NCI-H2171 treated with DMSO at 0.1 percent for 48 hours (cell line): ENCODE measurements around the gene GOLGA5.
"Not testable (repeated sequence)": the region's sequence is repeated elsewhere in the genome, so short reads cannot be mapped to it uniquely, and the experiment has no call there.

Source experiments
- DNase-seq: peaks from one replicate; lab custom pipeline; 2025; lab: John Stamatoyannopoulos, UW

The GOLGA5 gene

DNA sequence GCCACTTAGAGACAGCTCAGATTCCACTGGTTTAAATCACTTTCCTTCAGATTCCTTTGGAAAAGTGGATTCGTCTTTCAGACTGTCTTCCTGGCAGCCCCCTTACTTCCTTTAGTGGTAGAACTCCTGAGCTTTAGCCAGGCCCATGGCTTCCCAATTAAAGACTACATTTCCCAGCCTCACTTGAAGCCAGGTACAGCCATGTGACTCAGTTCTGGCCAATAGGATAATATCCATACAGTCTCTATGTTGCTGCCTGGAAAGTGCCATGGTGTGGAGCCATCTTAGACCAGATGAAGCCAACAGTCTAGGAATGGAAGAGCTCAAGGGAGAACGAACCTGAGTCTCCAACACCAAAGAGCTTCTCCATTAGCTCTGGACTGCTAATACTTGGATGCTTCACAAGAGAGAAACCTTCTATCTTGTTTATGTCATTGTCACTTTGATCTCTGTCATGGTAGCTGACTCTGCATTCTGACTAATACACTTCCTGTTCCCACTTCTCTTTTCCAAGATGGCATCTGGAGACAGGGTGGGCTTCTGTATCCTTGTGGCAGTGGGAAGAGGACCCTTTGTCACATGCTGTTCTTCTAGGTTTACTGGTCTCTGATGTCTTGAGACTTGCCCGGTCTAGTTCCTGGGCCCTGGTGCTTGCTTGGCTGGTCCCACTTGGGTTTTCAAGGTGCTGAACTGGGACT lies 15.1 kb upstream of the GOLGA5 start:
- peak; percentile 69 for DNase-seq

DNA sequence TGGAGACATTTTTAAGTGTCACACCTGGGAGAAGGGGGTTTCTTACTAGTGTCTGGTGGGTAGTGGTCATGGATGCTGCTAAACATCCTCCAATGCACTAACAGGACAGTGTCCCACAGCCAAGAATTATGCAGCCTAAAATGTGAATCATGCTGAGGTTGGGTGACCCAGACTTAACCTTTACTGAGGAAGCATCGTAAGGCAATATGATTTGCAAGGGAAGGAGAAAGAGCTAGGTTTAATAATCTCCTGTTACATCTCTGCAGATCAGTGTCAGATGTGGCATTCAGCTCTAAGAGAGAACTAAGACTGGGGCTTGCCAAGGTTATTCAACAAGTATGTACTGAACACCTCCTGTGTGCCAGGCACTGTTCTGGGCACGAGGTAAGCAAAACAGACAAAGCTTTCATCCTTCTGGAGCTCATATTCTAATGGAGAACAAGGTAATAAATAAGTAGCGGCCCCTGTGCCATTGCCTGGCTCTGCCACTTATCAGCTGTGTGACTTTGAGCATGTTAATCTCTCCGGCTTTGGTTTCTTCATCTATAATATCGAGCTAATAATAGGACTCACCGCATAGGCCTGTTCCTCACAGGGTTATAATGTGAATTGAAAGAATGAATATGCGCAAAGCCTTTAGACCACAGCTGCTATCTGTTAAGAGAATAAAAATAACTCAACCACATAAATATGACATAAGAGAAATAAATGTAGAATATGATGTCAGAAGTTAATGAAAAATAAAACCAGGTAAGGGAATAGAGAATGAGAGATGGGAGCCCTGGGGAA lies 13.5 kb upstream of the GOLGA5 start:
- no peak for DNase-seq

DNA sequence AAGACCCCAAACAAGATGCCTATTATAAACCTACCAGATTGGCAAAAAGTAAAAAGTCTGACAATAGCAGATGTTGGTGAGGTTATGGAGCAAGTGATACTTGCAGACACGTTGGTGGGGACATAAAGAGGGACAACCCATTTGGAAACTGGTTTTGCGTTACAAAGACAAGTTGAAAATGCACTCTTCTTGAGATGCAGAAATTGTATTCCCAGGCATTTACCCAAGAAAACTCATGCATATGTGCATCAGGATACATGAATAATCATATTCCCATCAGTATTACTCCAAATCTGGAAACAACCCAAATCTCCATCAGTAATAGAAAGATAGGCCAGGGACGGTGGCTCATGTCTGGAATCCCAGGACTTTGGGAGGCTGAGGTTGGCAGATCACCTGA lies 12.8 kb upstream of the GOLGA5 start:
- no peak for DNase-seq

DNA sequence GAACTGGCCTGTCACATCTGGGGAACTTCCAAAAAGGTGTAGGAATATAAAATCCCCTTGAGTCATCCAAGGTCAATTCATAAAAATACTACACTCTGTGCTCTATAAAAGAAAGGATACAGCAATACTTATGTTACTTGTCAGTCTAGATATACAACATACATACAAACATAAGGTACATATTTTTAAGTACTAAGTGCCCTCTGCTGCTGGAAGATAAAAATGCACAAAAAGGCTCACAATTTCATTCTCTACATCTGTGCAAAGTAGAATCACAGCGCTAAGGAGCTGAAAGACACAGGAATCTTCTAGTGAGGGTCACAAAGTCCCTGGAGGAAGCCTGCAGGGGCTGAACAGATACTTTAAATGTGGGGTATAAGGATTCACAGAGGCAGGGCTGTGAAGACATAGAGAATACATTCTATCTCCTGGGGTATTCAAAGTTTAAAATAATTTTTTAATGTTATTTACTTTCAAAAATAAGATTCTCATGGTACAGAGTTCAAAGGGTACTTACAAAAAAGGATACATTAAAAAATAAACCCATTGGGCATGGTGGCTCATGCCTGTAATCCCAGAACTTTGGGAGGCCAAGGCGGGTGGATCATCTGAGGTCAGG lies 10.2 kb upstream of the GOLGA5 start:
- peak; percentile 86 for DNase-seq

DNA sequence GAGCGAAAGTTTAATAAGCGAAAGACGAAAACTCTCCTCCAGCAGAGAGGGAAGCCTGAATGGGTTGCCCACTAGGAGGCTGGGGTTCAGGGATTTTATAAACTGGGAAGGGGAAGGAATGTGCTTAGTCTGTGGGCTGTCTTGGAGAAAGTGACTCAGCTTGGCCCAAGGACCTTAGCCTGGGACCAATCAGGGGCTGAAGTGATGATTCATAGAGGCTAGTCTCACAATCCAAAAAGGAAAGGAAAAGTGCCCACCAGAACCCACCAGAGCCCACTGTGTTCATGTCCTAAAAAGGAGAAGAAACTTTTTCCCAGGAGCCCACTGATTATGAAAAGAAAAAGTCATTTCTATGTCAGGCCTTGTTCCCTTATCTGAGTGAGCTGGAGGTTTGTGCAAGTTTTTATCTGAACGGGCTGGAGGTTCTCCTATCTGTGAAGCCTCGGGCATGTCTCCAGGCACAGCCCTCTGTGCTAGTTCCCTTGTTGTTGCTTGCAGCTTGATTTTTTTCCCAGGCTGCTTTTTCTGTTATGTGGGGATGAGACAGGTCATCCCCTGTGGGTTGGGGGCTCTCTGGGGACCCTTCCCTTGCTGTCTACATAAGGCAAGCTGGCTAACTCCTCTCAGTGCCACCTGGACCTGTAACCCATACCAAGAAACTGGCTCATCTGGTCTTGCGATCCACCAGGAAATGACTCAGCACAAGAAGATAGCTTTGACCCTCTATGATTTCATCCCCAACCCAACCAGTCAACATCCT lies 8.3 kb upstream of the GOLGA5 start:
- no peak for DNase-seq

DNA sequence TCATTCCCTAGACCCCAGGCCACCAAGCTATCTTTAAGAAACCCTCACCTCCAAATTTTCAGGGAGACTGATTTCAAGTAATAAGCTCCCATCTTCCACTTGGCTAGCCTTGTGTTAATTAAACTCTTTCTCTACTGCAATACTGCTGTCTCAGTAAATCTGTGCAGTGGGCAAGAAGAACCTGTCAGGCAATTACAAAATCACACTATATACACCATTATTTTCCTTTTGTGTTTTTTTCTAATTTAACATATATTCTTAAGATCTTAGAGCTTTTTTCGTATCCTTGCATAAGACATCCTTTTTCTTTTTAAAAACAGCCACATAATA lies 7.7 kb upstream of the GOLGA5 start:
- DNase-seq, result no peak

DNA sequence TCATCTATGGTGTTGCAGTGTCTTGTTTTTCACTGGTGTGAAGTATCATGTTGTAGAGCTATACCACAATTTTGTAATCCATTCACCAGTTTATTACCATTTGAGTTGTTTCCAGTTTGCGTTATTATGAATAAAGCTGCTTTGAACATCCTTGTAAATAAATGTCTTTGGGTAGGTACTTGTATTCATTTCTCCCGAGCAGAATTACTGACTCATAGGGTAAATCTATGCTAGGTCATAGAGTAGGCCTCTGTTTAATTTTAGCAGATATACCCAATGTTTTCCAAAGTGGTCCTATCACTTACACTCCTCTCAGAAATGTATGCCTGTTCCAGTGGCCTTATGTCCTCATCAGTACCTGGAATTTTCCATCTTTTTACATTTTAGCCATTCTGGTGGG lies 6.6 kb upstream of the GOLGA5 start:
- no peak for DNase-seq

DNA sequence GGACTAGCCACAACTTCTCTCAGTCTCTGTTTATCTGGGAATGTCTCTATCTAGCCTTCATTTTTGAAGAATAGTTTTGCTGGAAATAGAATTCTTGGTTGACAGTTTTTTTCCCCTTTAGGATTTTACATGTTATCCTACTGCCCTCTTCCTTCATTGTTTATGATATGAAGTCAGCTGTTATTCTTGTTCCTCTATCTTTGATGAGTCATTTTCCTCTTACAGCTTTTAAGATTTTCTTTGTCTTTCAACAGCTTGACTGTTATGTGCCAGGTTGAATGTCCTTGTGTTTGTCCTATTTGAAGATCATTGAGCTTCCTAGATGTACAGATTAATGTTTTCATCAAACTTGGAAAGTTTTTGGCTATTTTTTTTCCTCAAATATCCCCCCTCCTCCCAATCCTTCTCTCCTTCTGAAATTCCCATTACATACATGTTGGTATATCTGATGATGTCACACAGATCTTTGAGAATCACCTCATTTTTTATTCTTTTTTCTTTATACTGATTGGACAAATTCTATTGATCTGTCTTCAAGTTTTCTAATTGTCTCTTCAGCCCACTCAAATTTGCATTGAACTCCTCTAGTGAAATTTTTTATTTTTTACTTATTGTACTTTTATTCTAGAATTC lies 4.5 kb upstream of the GOLGA5 start:
- DNase-seq, result peak; percentile 17

DNA sequence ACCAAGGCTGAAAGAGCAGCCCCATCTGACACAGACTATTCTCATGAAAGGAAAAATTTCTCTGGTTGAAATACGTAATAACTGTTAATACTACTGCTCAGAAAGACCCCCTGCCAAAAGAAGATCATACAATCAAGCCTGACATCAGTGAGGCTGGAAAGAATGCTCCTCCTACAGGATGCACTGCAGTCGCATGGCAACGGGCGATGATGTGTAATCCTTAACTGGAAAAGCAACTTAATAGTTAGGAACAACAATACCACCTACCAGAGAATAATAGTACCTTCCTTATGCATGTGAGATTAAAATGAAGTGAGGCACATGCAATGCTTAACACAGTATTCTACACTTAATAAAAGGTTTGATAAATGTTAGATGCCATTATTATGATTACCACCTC lies 1.2 kb upstream of the GOLGA5 start:
- no peak for DNase-seq

DNA sequence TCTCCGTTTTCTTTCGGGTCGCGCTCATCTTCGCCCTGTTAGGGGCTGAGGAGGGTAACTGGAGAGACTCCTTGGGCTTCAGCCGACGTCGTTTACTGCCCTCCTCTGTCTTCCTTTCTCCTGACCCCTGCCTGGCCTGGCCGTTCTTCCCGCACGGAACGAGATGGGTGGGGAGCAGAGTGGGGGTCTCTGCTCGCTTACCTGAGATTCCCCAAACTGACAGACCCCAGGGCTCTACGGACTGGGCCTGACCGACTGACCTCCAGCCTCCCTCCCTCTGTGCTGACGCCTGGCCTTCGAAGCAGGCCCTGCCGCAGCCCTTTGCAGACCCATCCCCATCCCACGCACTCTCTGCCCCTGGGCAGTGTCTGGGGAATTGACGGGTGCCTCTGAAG lies 439 bp downstream of the GOLGA5 start:
- DNase-seq, result no peak

DNA sequence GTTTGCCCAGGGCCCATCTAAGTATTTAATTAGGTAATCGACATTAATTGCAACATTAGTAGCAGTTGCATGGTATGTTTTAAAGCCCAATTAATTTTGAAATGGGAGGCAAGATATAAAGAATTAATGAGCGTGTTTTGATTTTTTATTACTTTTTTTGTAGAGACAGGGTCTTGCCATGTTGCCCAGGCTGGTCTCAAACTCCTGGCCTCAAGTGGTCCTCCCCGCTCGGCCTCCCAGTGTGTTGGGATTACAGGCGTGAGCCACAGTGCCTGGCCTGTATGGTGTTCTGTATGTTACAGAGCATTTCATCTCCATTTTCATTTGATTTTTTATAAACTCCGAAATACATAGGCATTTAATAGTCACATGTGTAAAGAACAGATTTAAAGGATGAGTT lies 856 bp downstream of the GOLGA5 start:
- DNase-seq, result no peak

DNA sequence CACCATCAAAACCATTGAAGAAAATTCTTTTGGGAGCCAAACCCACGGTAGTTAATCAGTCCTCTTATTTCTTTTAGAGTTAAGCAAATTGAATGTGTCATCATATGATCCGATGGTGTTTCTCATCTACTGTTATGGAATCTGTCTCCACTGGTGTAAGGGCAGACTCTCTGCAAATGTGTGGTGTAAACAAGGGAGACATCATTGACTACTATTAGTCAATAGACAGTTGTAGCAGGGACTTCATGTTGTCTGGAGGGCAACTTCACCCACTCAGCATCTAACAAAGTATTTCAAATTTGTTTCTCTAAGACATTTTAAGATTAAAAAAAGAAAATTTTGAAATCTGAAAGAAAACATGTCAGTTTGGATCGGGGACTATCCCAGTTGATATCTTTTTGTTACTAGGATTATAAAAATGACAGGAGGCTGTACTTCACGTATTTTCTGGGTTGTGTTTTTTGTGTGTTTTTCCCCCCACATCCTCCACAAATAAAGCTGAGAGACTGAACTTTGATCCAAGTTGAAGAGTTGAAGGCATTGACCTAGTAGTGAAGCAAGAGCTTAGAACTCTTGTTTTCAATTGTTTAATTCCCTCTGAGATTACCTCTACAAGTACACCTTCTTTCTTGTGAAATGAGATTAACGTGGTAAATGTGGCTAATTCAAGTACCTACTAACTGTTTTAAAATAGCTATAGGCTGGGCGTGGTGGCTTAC lies 4.0 kb downstream of the GOLGA5 start:
- DNase-seq, result no peak

DNA sequence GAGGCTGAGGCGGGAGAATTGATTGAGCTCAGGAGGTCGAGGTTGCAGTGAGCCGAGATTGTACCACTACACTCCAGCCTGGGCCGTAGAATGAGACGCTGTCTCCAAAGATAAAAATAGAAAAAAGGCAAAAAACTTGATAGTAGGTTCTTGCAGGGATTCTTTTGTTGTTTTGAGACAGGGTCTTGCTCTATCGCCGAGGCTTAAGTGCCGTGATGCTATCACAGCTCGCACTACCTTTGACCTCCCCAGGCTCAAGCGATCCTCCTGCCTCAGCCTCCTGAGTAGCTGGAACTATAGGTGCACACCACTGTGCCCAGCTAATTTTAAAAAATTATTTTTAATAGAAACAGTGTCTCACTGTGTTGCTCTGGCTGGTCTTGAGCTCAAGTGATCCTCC lies 4.7 kb downstream of the GOLGA5 start:
- DNase-seq, result no peak

DNA sequence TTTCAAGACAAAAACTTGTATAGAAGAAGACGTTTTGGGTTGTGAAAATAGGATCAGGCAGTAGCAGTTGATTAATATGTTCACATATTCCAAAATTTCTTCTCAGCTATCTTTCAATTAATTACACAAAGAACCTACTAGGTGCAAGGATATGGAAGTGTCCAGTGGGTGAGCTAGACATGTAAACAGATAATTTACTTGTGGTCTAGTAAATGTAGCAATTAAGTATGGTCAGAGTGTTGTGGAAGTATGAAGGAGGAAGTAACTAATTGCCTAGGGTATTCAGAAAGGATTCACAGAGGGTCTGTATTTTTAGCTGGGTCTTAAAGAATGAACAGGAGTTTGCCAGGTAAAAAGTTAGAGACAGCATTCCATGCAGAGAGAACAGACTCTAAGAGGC lies 5.9 kb downstream of the GOLGA5 start:
- DNase-seq, result no peak

DNA sequence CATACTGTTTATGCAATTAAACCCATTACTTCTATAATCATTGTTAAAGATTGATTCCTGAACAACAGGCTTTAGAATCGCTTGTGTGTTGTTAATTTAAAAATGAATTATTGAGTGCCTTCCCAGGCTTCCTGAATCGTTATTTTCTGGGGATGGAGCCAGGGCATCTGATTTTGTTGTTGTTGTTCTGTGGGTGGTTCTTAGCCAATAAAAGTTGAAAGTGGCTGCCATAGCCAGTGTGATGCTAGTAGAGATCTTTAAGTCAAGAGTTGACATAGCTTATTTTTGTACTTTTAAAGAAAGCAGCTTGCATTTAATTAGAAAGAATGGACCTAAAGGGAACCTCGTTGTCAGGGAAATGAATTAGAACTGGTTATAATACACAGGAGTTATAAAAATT lies 6.4 kb downstream of the GOLGA5 start:
- no peak for DNase-seq

DNA sequence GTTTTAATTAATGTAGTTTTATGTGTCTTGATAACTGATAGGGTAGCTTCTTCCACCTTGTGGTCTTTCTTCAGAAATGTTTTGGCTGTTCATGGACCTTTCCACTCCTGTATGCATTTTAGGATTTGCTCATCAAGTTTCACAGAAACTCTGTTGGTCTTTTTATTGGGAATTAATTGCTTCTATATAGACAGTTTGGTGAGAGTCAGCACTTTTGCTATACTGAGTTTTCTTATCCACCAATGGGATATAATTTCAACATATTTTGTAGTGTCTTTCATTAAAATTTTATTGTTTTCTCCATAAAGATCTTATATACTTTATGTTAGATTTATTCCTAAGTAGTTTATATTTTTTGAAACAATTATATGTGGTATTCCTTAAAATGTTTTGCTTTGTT lies 7.8 kb downstream of the GOLGA5 start:
- no peak for DNase-seq

DNA sequence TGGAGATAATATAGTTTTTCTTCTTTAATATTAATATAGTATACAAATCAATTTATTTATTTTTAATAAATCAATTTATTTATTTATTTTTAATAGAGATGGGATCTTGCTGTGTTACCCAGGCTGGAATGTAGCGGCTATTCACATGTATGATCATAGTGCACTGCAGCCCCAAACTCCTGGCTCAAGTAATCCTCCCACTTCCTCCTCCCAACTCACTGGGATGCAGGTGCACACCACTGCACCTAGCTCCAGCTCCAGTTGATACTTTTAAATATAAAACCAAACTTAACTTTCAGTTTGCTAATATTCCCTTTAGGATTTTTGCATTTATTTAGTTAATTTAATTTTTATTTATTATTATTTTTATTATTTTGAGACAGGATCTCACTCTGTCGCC lies 8.6 kb downstream of the GOLGA5 start:
- no peak for DNase-seq

DNA sequence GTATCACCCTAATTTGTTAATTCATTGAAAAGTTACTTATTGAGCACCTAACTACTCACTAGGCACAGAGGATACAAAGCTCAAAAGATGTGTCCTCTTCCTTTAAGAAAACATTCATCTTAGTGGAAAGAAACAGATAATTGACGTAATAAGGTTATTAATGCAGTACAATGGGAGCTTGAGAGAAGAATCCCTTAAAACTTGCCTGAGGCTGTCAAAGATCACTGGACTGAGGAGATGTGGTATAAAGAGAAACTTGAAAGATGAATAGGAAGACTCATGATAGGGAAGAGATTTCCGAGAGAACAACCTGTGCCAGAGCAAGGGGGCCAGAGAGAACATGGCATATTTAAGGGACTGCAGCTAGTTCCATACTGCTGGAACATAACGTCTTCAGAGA lies 19.1 kb downstream of the GOLGA5 start:
- no peak for DNase-seq

DNA sequence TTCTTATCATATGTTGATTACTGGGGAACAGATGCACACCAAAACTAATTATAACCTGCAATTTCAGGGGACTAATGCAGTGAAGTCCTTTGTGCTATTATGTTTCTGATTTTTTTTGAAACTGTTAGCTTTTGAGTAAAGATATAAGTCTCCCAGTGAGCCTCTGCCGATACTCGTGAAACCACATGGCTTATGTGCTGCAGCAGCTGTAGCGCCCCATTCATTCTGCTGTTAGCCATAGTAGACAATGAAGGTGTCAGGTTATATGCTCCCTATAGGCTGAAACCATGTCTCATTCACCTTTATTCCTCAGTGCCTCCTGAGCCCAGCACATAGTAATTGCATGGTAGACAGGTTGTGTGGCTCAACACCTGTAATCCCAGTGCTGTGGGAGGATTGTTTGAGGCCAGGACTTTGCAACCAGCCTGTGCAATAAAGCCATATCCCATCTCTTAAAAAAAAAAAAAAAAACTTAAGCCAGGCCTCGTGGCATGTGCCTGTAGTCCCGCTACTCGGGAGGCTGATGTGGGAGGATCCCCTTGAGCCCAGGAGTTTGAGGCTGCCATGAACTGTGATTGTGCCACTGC lies 25.0 kb downstream of the GOLGA5 start:
- peak; percentile 77 for DNase-seq

DNA sequence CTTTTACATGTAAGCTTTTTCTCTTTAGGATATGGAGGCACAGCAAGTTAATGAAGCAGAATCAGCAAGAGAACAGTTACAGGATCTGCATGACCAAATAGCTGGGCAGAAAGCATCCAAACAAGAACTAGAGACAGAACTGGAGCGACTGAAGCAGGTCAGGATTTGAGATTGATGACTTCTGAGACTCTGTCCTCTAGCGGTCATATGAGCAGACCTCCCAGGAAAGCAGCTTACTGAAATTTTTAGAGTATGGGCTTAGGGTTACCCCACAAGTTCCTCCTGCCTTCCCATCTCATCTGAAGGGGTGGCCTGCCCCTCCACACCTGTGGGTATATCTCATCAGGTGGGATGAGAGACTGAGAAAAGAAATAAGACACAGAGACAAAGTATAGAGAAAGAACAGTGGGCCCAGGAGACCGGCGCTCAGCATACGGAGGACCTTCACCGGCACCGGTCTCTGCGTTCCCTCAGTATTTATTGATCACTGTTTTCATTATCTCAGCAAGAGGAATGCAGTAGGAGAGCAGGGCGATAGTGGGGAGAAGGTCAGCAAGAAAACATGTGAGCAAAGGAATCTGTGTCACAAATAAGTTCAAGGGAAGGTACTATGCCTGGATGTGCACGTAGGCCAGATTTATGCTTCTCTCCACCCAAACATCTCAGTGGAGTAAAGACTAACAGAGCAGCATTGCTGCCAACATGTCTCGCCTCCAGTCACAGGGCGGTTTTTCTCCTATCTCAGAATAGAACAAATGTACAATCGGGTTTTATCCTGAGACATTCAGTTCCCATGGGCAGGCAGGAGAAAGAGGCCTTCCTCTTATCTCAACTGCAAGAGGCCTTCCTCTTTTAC lies 25.8 kb downstream of the GOLGA5 start:
- not testable (repeated sequence) for DNase-seq
